Lung (tissue), 12 donors: ENCODE data around the gene KRT13. TPM values are rescaled to one million over a fixed set of nuclear protein-coding genes. Genes with fewer than 3 reads are reported as not detected.

ENCODE experiments used
- ATAC-seq: fragments of 200-7000 bp; cut with Tn5 transposase; one replicate; pipeline ENCODE4 v1.9.1; 2020; ENCODE audit warnings: moderate number of reproducible peaks; ENCODE audit not compliant: insufficient read depth, low FRiP score
- DNase-seq, 3 donors: peaks; one replicate each; pipeline ENCODE4 v3.0.0-alpha.2; 2013 to 2017
- H3K27ac ChIP-seq, 2 donors: one replicate each; pipeline ENCODE4 v1.5.1; 2013; ENCODE audit warnings: mild to moderate bottlenecking in 2 of 2, moderate library complexity in 2 of 2, control low read depth in 1 of 2, inconsistent platforms in 1 of 2, low read depth in 1 of 2, low read length in 1 of 2
- H3K27me3 ChIP-seq, 3 donors: one replicate each; pipeline ENCODE4 v1.5.1; 2013; ENCODE audit warnings: low read length in 2 of 3; ENCODE audit not compliant: control insufficient read depth in 3 of 3, insufficient read depth in 3 of 3
- H3K36me3 ChIP-seq, 4 donors: one replicate each; pipeline ENCODE4 v1.5.1; 2013; ENCODE audit warnings: low read length in 4 of 4, mild to moderate bottlenecking in 1 of 4, moderate library complexity in 1 of 4; ENCODE audit not compliant: control insufficient read depth in 4 of 4, insufficient read depth in 4 of 4
- H3K4me1 ChIP-seq, 5 donors: one replicate each; pipeline ENCODE4 v1.5.1; 2013; ENCODE audit warnings: low read length in 5 of 5, mild to moderate bottlenecking in 2 of 5, moderate library complexity in 1 of 5; ENCODE audit not compliant: control insufficient read depth in 5 of 5, insufficient read depth in 5 of 5
- H3K4me3 ChIP-seq: one replicate; pipeline ENCODE4 v1.5.1; 2013; ENCODE audit warnings: mild to moderate bottlenecking, control low read depth, moderate library complexity
- H3K9ac ChIP-seq, 2 donors: one replicate each; pipeline ENCODE4 v1.5.1; 2013; ENCODE audit warnings: low read length in 2 of 2, control low read depth in 1 of 2; ENCODE audit not compliant: insufficient read depth in 1 of 2
- H3K9me3 ChIP-seq, 4 donors: one replicate each; pipeline ENCODE4 v1.5.1; 2013; ENCODE audit warnings: low read length in 3 of 4, mild to moderate bottlenecking in 1 of 4, moderate library complexity in 1 of 4; ENCODE audit not compliant: control insufficient read depth in 4 of 4, insufficient read depth in 3 of 4
- WGBS, 2 donors: extraction: QIAGEN DNeasy Blood & Tissue Kit; methylation state at CpG; one replicate each; pipeline ENCODE4 v1.1.7; 2013; 5-methylcytosine and 5-hydroxymethylcytosine counted together
- polyA plus RNA-seq, 2 donors: library from polyadenylated mRNA; stranded (reverse); fragments of 200-250 nt; gene quantifications; one replicate each; pipeline ENCODE4 v1.2.1, GENCODE V29; 2013
- total RNA-seq, 2 donors: library from RNA; depleted of rRNA in 1 of 2; stranded (reverse); fragments of >200 nt in 1 of 2; gene quantifications; one replicate each; pipeline ENCODE4 v1.2.1, GENCODE V29; 2014 to 2021
- TF ChIP-seq, protein P1 (sequence below): IDR thresholded peaks from 2 replicates; pipeline ENCODE4 v1.5.1; 2012; ENCODE audit warnings: mild to moderate bottlenecking; ENCODE audit errors: control extremely low read depth, extremely low read depth
- donor health status: control.
- donor health status: control.
- donor health status: Bipolar disorder and iron deficiency.
- donor health status: healthy.
- donor health status: DM: yes; HTN: yes; CAD: no.

Gene KRT13
- total and polyA plus RNA-seq, 4 donors = 4.0 to 16.1 (median 9.8) TPM

DNA sequence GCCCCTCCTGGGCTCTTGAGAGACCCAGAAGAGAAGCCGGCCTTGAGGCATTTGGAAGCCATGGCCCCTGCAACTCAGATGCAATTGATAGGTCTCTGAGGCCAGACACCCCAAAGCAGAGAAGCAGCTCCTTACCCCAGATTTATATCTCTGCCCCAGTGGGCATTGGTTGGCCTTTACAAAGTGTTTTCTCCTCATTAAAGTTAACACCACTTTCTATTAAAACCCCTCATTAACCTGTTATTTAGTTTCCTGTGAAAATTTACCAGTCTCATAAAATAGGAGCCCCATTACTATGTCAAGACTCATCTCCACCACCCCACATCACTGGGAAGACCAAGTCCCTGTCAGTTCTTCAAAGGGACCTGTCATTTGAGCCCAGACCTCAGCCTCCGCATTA, 24.4 kb downstream of the KRT13 start, which contains the start of gene KRT35:
Gene KRT35, minus strand, starts transcription at position 116 of the 400 bp plus-strand sequence. Its CDS starts 54 bp downstream, at position 62.
- DNase-seq = no peak
- TF ChIP-seq, protein P1, sequence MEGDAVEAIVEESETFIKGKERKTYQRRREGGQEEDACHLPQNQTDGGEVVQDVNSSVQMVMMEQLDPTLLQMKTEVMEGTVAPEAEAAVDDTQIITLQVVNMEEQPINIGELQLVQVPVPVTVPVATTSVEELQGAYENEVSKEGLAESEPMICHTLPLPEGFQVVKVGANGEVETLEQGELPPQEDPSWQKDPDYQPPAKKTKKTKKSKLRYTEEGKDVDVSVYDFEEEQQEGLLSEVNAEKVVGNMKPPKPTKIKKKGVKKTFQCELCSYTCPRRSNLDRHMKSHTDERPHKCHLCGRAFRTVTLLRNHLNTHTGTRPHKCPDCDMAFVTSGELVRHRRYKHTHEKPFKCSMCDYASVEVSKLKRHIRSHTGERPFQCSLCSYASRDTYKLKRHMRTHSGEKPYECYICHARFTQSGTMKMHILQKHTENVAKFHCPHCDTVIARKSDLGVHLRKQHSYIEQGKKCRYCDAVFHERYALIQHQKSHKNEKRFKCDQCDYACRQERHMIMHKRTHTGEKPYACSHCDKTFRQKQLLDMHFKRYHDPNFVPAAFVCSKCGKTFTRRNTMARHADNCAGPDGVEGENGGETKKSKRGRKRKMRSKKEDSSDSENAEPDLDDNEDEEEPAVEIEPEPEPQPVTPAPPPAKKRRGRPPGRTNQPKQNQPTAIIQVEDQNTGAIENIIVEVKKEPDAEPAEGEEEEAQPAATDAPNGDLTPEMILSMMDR = no peak
- Histone ChIP-seq H3K9ac (no peak within 1 kb of the TSS), H3K27ac (no peak within 1 kb of the TSS), H3K4me1 (no peaks in the 10 kb centered on the region), H3K36me3 (no peaks in the 10 kb centered on the region), H3K9me3 (no peaks in the 10 kb centered on the region), H3K27me3 (no peaks in the 10 kb centered on the region), H3K4me3 (no peak within 1 kb of the TSS)
- no peak for ATAC-seq
- WGBS, 2 donors = 95 to 100% methylated on average over 2 of the region's 2 CpGs

DNA sequence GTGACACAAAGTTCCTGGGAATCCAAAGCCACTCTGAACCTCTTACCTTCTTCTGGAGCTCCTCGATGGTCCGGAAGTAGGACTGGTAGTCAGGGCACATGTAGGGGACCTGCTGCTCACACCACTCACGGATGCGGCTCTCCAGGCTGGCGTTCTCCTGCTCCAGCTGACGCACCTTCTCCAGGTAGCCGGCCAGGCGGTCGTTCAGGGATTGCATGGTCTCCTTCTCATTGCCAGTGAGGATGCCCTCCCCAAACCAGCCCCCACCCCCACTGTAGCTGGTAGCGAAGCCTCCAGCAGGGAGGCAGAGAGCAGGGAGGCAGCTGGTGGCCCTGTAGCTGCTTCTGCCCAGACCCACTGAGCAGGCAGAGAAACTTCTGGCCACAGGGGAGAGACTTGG, 24.8 kb downstream of the KRT13 start:
- 94 to 97% methylated on average over 10 of the region's 10 CpGs for WGBS, 2 donors
- Histone ChIP-seq H3K9me3 (no peaks in the 10 kb centered on the region), H3K4me1 (no peaks in the 10 kb centered on the region), H3K27ac (no peak overlapping the region), H3K36me3 (no peaks in the 10 kb centered on the region), H3K4me3 (no peak overlapping the region), H3K9ac (no peak overlapping the region), H3K27me3 (no peaks in the 10 kb centered on the region)
- DNase-seq (no peak), ATAC-seq (no peak)
- TF ChIP-seq, protein P1 = no peak

DNA sequence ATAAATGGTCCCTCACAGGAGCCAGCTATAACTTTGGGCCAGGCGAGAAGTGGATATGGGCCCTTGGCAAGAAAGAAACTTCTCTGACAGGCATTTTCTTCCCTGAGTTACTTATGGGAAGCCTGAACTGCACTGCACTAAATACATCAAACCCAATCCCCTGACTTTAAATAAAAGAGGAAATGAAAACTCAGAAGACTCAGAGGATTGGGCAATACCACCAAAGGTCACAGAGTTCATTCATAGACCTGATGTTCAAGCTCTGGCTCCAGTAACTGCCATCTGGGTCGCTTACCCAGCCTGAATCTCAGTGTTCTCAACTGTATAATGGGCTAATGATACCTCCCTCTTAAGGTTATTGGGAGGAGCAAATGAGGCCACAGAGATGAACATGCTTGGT, 25.3 kb downstream of the KRT13 start:
- TF ChIP-seq, protein P1 = no peak
- DNase-seq (no peak), ATAC-seq (no peak)
- Histone ChIP-seq H3K9ac (no peak overlapping the region), H3K4me1 (no peaks in the 10 kb centered on the region), H3K9me3 (no peaks in the 10 kb centered on the region), H3K4me3 (no peak overlapping the region), H3K36me3 (no peaks in the 10 kb centered on the region), H3K27ac (no peak overlapping the region), H3K27me3 (no peaks in the 10 kb centered on the region)
- 46 to 51% methylated on average over 2 of the region's 2 CpGs for WGBS, 2 donors

DNA sequence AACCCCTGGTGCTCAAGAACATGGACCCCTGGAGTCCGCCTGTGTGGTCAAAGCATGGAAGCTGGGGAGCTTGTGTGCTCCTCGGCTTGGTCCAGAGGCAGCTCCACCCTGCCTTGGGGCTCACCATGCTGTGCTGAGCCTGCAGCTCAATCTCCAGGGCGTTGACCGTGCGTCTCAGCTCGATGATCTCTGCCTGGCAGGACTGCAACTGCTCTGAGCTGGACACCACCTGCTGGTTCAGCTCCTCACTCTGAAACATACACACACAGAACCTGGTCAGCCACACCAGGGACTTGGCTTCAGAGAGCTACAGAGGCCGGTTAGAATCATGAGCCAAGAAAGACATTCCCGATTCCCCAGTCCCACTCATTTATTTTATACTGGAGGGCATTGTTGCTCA, 27.2 kb downstream of the KRT13 start:
- TF ChIP-seq, protein P1 = no peak
- Histone ChIP-seq H3K27ac (no peak overlapping the region), H3K4me3 (no peak overlapping the region), H3K4me1 (no peaks in the 10 kb centered on the region), H3K9ac (no peak overlapping the region), H3K27me3 (no peaks in the 10 kb centered on the region), H3K9me3 (no peaks in the 10 kb centered on the region), H3K36me3 (no peaks in the 10 kb centered on the region)
- DNase-seq (no peak), ATAC-seq (no peak)
- WGBS, 2 donors = 92 to 94% methylated on average over 8 of the region's 8 CpGs
